ENCODE results near the gene GCNT1. TPM values are rescaled to one million over a fixed set of nuclear protein-coding genes. Genes with fewer than 3 reads are reported as not detected.

Gene GCNT1
- total RNA-seq, 1 experiment from 2014 or later: 15.3 TPM

DNA sequence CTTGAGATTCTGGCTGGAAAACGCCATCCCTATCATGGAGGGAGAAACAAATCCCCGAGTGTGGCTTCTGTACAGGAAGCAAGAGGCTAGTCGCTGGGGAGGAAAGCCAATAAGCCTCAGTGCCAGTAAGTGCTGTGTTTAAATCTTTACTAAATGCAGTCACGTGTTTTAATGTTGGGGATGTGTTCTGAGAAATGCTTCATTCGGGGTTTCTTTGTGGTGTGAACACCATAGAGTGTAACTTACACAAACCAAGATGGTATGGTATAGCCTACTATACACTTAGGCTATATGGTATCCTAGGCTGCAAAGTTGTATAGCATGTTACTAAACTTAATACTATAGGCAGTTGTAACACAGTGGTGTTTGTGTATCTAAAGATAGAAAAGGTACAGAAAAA lies 94.7 kb downstream of the GCNT1 start:
- Histone ChIP-seq H3K27ac (no peak overlapping the region), H3K79me2 (ENCODE audit: low read depth) (no peaks in the 10 kb centered on the region), H3K36me3 (ENCODE audit: low read depth) (no peaks in the 10 kb centered on the region), H3K27me3 (ENCODE audit: insufficient read depth, low read depth) (no peaks in the 10 kb centered on the region), H3K4me3 (no peak overlapping the region), H3K9me3 (ENCODE audit: insufficient read depth, low read depth) (no peaks in the 10 kb centered on the region), H3K4me1 (replicated peaks; ENCODE audit: insufficient read depth) (no peaks in the 10 kb centered on the region), H4K20me1 (ENCODE audit: insufficient read depth) (no peaks in the 10 kb centered on the region), H3K4me2 (no peak overlapping the region), H3K9me2 (ENCODE audit: insufficient read depth) (no peaks in the 10 kb centered on the region), H3F3A (ENCODE audit: insufficient read depth, low read depth) (no peaks in the 10 kb centered on the region), H2AFZ (no peak overlapping the region)
- TF ChIP-seq EZH2 (IDR thresholded peaks at IDR 0.05; ENCODE audit: low read depth): no peak
- TF ChIP-seq, protein P1, sequence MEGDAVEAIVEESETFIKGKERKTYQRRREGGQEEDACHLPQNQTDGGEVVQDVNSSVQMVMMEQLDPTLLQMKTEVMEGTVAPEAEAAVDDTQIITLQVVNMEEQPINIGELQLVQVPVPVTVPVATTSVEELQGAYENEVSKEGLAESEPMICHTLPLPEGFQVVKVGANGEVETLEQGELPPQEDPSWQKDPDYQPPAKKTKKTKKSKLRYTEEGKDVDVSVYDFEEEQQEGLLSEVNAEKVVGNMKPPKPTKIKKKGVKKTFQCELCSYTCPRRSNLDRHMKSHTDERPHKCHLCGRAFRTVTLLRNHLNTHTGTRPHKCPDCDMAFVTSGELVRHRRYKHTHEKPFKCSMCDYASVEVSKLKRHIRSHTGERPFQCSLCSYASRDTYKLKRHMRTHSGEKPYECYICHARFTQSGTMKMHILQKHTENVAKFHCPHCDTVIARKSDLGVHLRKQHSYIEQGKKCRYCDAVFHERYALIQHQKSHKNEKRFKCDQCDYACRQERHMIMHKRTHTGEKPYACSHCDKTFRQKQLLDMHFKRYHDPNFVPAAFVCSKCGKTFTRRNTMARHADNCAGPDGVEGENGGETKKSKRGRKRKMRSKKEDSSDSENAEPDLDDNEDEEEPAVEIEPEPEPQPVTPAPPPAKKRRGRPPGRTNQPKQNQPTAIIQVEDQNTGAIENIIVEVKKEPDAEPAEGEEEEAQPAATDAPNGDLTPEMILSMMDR (conservative IDR thresholded peaks at IDR 0.05): no peak
- intact Hi-C loops (cut with micrococcal nuclease; ENCODE audit: unreplicated experiment): no loop called here
- BruUV-seq (replicated peaks): no TSS peak
- POLR2A ChIA-PET (ENCODE audit: unreplicated experiment): no interaction called here
- DNase-seq: no peak
- CTCF ChIA-PET: no interaction called here

Other genes starting within 250 kb of the GCNT1 start
- gene RFK, start 64.8 kb upstream of the GCNT1 start, total RNA-seq (2021): 20.6 and 24.4 TPM in 2 replicates

All from PC-9 (cell line).